ENCODE data around the gene GAK.

Gene GAK

GRCh38 chr4:827209-828081 is 104.7 kb downstream of the GAK start:
- DNase-seq = no peak
- in situ Hi-C loops (cut with MboI; ENCODE audit: low pct_unique_long_range_greater_than_20kb, low sequenced_read_pairs) = no loop called here

- in situ Hi-C loops (cut with MboI; ENCODE audit: low pct_unique_long_range_greater_than_20kb, low sequenced_read_pairs) = no loop called here
- no peak for DNase-seq
Observed at GRCh38 chr4:826508-827208, 105.5 kb downstream of the GAK start.

GRCh38 chr4:825971-826330 is 106.2 kb downstream of the GAK start, which contains the start of gene CPLX1:
CPLX1 (minus strand) TSS chr4:826129; CDS start chr4:824522, 1,607 bp downstream.
- no peak for DNase-seq
- in situ Hi-C loops (cut with MboI; ENCODE audit: low pct_unique_long_range_greater_than_20kb, low sequenced_read_pairs) = no loop called here

GRCh38 chr4:825063-825970 is 106.8 kb downstream of the GAK start:
- DNase-seq = peak; percentile 43

GRCh38 chr4:824461-825062 is 107.6 kb downstream of the GAK start:
- in situ Hi-C loops (cut with MboI; ENCODE audit: low pct_unique_long_range_greater_than_20kb, low sequenced_read_pairs) = no loop called here
- DNase-seq = no peak

More at GRCh38 chr4:825063-825970, 106.8 kb downstream of the GAK start:
- in situ Hi-C loops (cut with MboI; ENCODE audit: low pct_unique_long_range_greater_than_20kb, low sequenced_read_pairs) = no loop called here

GRCh38 chr4:823761-824460 is 108.2 kb downstream of the GAK start:
- in situ Hi-C loops (cut with MboI; ENCODE audit: low pct_unique_long_range_greater_than_20kb, low sequenced_read_pairs) = no loop called here
- no peak for DNase-seq

- no peak for DNase-seq
- in situ Hi-C loops (cut with MboI; ENCODE audit: low pct_unique_long_range_greater_than_20kb, low sequenced_read_pairs) = no loop called here
Observed at GRCh38 chr4:823176-823760, 108.8 kb downstream of the GAK start.

- DNase-seq = no peak
- in situ Hi-C loops (cut with MboI; ENCODE audit: low pct_unique_long_range_greater_than_20kb, low sequenced_read_pairs) = no loop called here
Observed at GRCh38 chr4:822361-823175, 109.5 kb downstream of the GAK start.

- in situ Hi-C loops (cut with MboI; ENCODE audit: low pct_unique_long_range_greater_than_20kb, low sequenced_read_pairs) = no loop called here
Observed at GRCh38 chr4:821631-822030, 110.5 kb downstream of the GAK start.

GRCh38 chr4:821181-821591 is 110.9 kb downstream of the GAK start:
- in situ Hi-C loops (cut with MboI; ENCODE audit: low pct_unique_long_range_greater_than_20kb, low sequenced_read_pairs) = no loop called here
- no peak for DNase-seq

More at GRCh38 chr4:821631-822030, 110.5 kb downstream of the GAK start:
- no peak for DNase-seq

- DNase-seq = no peak
- in situ Hi-C loops (cut with MboI; ENCODE audit: low pct_unique_long_range_greater_than_20kb, low sequenced_read_pairs) = no loop called here
Observed at GRCh38 chr4:820230-821172, 111.6 kb downstream of the GAK start.

GRCh38 chr4:819401-820229 is 112.5 kb downstream of the GAK start:
- in situ Hi-C loops (cut with MboI; ENCODE audit: low pct_unique_long_range_greater_than_20kb, low sequenced_read_pairs) = no loop called here

GRCh38 chr4:818106-818921 is 113.8 kb downstream of the GAK start:
- in situ Hi-C loops (cut with MboI; ENCODE audit: low pct_unique_long_range_greater_than_20kb, low sequenced_read_pairs) = no loop called here
- no peak for DNase-seq

More at GRCh38 chr4:819401-820229, 112.5 kb downstream of the GAK start:
- no peak for DNase-seq

GRCh38 chr4:815464-816146 is 116.5 kb downstream of the GAK start:
- in situ Hi-C loops (cut with MboI; ENCODE audit: low pct_unique_long_range_greater_than_20kb, low sequenced_read_pairs) = no loop called here
- no peak for DNase-seq

Measured in KBM-7 (cell line).